Lower leg skin (tissue), 3 donors: ENCODE results near the gene TRMT2A.

Experiments
- CTCF ChIP-seq, 3 donors: fragments of 450-650 bp; IDR thresholded peaks; one replicate each; pipeline ENCODE4 v1.5.1; 2016; ENCODE audit warnings: antibody characterized with exemption in 3 of 3, mild to moderate bottlenecking in 3 of 3, moderate library complexity in 2 of 3
- POLR2A ChIP-seq, 2 donors: fragments of 450-650 bp; IDR thresholded peaks; one replicate each; pipeline ENCODE4 v1.6.1; 2016 to 2017; ENCODE audit warnings: antibody characterized with exemption in 2 of 2, mild to moderate bottlenecking in 1 of 2, moderate library complexity in 1 of 2

GRCh38 chr22:20065896-20066616 is 51.0 kb downstream of the TRMT2A start:
- no peak for TF ChIP-seq CTCF (IDR thresholded peaks at IDR 0.05)
- no peak for TF ChIP-seq POLR2A (IDR thresholded peaks at IDR 0.05)
